ENCODE data around the gene MLLT3. TPM values are rescaled to one million over a fixed set of nuclear protein-coding genes. Genes with fewer than 3 reads are reported as not detected.

MLLT3 gene
- total RNA-seq, 1 experiment from 2014 or later: 24.4 TPM

GRCh38 chr9:20623021-20623747 lies 885 bp upstream of the MLLT3 start:
- BruUV-seq (replicated peaks): no TSS peak
- H3K36me3 Mint-ChIP-seq (ENCODE audit: insufficient read depth, unreplicated experiment): no peaks in the 10 kb centered on the region
- DNase-seq: peak; percentile 10 to 26

GRCh38 chr9:20621471-20622329 lies 599 bp downstream of the MLLT3 start:
- Histone ChIP-seq H3K36me3 (ENCODE audit: control insufficient read depth, insufficient read depth, low read length) (no peaks in the 10 kb centered on the region), H3K4me1 (peaks cover 15% of the 10 kb centered on the region), H3K9me3 (no peaks in the 10 kb centered on the region), H3K27me3 (replicated peaks; ENCODE audit: control insufficient read depth, insufficient read depth, low read length) (no peaks in the 10 kb centered on the region), H3K4me3 (ENCODE audit: low read depth, low read length) (peak overlapping the region; percentile 62)
- CTCF ChIA-PET: interaction anchor here (0.6 to 3.7 kb wide), 13 partner anchors 10 to 834 kb away, joined by 3 to 32 read pairs (median 4); partner anchors contain the start of gene FOCAD
- H3K9me3 Mint-ChIP-seq (ENCODE audit: unreplicated experiment): no peaks in the 10 kb centered on the region
- no TSS peak for BruUV-seq (replicated peaks)
- H3K4me3 Mint-ChIP-seq (ENCODE audit: unreplicated experiment): peak overlapping the region; percentile 69
- no peaks in the 10 kb centered on the region for H3K36me3 Mint-ChIP-seq (ENCODE audit: insufficient read depth, unreplicated experiment)
- H3K27ac Mint-ChIP-seq (ENCODE audit: unreplicated experiment): peak overlapping the region; percentile 76
- no peaks in the 10 kb centered on the region for H3K27me3 Mint-ChIP-seq (ENCODE audit: insufficient read depth, unreplicated experiment)
- H3K4me1 Mint-ChIP-seq (ENCODE audit: low read depth, unreplicated experiment): peaks cover 6% of the 10 kb centered on the region
- intact Hi-C loops (cut with micrococcal nuclease; ENCODE audit: unreplicated experiment): loop anchor here (1.0 to 5.0 kb wide), 8 partner anchors 68 to 476 kb away; no protein-coding TSS in a partner anchor
- no peak for TF ChIP-seq CTCF (IDR thresholded peaks at IDR 0.05; ENCODE audit: insufficient read depth in 1 of 2, low read depth in 1 of 2, low read length in 1 of 2, severe bottlenecking in 1 of 2, unreplicated experiment in 1 of 2)
- peak; percentile 56 to 69 for DNase-seq
- POLR2A ChIA-PET: interaction anchor here (0.7 to 1.5 kb wide), 6 partner anchors 11 to 675 kb away, joined by 3 to 9 read pairs (median 4); partner anchors contain the start of gene FOCAD

More at GRCh38 chr9:20623021-20623747, 885 bp upstream of the MLLT3 start:
- Histone ChIP-seq H3K4me3 (ENCODE audit: low read depth, low read length) (peak overlapping the region; percentile 62), H3K4me1 (peaks cover 5% of the 10 kb centered on the region; the same call in 1 of the 2 replicates), H3K27me3 (replicated peaks; ENCODE audit: control insufficient read depth, insufficient read depth, low read length) (no peaks in the 10 kb centered on the region), H3K9me3 (no peaks in the 10 kb centered on the region), H3K36me3 (ENCODE audit: control insufficient read depth, insufficient read depth, low read length) (no peaks in the 10 kb centered on the region)
- H3K4me1 Mint-ChIP-seq (ENCODE audit: low read depth, unreplicated experiment): peaks cover 6% of the 10 kb centered on the region
- H3K27me3 Mint-ChIP-seq (ENCODE audit: insufficient read depth, unreplicated experiment): no peaks in the 10 kb centered on the region
- peak overlapping the region; percentile 69 for H3K4me3 Mint-ChIP-seq (ENCODE audit: unreplicated experiment)
- no peak overlapping the region for H3K27ac Mint-ChIP-seq (ENCODE audit: unreplicated experiment)
- ChIA-PET CTCF (interaction anchor here (0.8 to 3.7 kb wide), 11 partner anchors 11 to 488 kb away, joined by 3 to 32 read pairs (median 4); partner anchors contain the start of gene FOCAD), POLR2A (interaction anchor here (0.8 to 1.5 kb wide), 4 partner anchors 9 to 61 kb away, joined by 3 to 9 read pairs (median 6); partner anchors contain the start of gene FOCAD)
- no peaks in the 10 kb centered on the region for H3K9me3 Mint-ChIP-seq (ENCODE audit: unreplicated experiment)
- intact Hi-C loops (cut with micrococcal nuclease; ENCODE audit: unreplicated experiment): loop anchor here (2.0 to 5.0 kb wide), 6 partner anchors 146 to 474 kb away; no protein-coding TSS in a partner anchor
- TF ChIP-seq CTCF (IDR thresholded peaks at IDR 0.05; ENCODE audit: insufficient read depth in 1 of 2, low read depth in 1 of 2, low read length in 1 of 2, severe bottlenecking in 1 of 2, unreplicated experiment in 1 of 2): no peak

All from Caco-2 (cell line).